Endometrial microvascular endothelial cells (primary cell): Measurements from ENCODE around the gene KCTD10. TPM values are rescaled to one million over a fixed set of nuclear protein-coding genes. Genes with fewer than 3 reads are reported as not detected.
"Not testable (repeated sequence)": the region's sequence is repeated elsewhere in the genome, so short reads cannot be mapped to it uniquely, and the experiment has no call there.

Source experiments
- in situ Hi-C: cut with HindIII; loops from 2 replicates; pipeline ENCODE4 v1.10.0; 2017; ENCODE audit warnings: low sequenced_read_pairs, low pct_unique_long_range_greater_than_20kb; ENCODE audit errors: inconsistent ontology term
- total RNA-seq: library from RNA; depleted of rRNA; stranded (reverse); fragments of >200 nt; gene quantifications from one replicate; pipeline ENCODE4 v1.2.3, GENCODE V29; 2015; ENCODE audit errors: inconsistent ontology term

Gene KCTD10
- total RNA-seq, 1 donor from 2014 or later: 63.0 TPM

GRCh38 chr12:109433618-109434017 lies 43.5 kb downstream of the KCTD10 start:
- in situ Hi-C loops: no loop called here

DNA sequence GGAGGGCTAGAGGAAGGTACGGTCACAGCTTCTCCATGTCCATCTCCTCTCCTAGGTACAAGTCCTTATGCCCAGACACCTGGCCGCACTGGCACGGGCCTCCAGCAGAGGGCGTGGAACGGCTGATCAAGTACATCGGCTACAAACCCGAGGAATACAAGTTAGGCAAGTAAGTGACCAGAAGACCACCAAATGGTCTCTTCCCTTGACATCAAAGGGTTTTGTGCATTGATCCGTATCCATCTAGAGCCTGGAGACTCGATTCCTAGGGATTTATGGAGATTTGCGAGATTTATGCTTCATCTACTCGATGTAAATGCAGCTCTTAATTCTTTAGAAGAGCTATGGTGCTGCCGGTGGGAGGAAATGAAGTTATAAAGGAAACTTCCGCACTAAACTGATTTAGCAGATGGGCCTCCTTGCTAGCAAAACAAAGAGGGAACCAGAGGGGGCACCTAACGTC lies 44.2 kb downstream of the KCTD10 start:
- in situ Hi-C loops: no loop called here

DNA sequence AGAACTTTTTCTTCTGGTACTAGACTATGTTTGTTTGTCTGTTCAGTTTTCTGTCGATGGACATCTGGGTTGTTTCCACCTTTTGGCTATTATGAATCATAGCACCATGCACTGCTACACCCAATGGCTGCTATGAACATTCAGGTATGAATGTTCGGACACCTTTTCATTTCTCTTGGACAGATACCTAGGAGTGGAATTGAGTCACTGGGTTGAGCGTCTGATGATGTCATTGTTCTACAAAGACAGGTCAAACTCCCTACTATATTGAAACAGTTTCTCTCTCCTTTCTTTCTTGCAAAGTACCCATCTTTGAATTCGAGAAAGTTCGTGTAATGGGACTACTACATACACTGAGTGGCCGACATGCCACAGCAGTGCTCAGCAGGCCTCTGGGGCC lies 44.7 kb downstream of the KCTD10 start:
- in situ Hi-C loops: no loop called here

DNA sequence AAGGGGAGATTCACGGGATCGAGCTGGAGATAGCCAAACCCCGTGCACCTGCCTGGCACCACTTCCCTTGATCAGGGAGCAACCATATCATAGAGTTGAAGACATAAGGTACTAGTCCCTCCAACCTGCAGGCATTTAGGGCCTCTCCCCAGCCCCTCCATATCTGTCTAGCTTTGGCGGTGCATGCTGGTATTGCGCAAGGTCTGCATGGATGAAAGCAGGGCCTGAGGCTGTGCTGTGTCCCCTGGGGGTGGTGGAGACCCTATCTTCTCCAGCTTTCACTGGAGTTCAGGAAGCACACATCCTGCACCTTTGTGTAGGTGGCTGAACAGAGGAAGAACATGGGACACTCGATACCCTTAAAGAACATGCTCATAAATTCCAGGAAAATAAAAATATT lies 46.9 kb downstream of the KCTD10 start:
- in situ Hi-C loops: no loop called here

GRCh38 chr12:109428804-109429203 lies 48.3 kb downstream of the KCTD10 start:
- in situ Hi-C loops: not testable (repeated sequence)

DNA sequence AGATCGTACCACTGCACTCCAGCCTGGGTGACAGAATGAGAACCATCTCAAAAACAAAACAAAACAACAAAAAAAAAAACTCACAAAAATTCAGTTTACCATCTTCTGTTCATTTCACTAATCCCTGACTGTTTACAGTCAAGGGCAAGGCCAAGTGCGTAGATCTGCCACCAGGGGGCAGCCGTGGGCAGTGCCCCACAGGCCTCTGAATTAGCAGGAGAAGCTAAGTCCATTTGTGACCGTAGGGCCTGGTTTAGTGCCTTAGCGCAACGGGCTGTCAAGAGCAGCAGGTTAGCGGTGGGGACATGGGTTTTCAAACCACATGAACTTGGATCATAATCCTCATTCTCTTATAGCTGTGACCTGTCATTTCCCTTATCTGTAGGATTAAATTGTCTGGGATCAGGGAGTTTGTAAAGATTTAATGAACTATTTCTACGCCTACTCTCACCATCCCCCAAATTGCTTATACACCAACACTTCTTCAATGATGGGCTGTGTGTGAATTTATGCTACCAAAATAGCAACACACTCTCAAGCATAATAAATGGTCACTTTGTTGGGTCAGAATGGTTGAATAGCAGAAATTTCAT lies 49.0 kb downstream of the KCTD10 start:
- in situ Hi-C loops: no loop called here

DNA sequence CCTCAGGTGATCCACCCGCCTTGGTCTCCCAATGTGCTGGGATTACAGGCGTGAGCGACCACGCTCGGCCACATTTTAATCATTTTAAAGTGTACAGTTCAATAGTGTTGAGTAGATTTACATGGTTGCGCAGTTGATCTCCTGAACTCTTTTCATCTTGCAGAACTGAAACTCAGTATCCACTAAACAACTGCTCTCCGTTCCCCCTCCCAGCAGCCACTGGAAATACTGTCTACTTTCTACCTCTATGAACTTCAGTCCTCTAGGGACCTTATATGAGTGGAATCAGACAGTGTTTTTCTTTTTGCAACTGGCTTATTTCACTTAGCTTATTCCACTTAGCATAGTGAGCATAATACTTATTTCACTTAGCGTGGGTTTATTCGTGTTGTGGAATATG lies 53.7 kb downstream of the KCTD10 start:
- in situ Hi-C loops: no loop called here

DNA sequence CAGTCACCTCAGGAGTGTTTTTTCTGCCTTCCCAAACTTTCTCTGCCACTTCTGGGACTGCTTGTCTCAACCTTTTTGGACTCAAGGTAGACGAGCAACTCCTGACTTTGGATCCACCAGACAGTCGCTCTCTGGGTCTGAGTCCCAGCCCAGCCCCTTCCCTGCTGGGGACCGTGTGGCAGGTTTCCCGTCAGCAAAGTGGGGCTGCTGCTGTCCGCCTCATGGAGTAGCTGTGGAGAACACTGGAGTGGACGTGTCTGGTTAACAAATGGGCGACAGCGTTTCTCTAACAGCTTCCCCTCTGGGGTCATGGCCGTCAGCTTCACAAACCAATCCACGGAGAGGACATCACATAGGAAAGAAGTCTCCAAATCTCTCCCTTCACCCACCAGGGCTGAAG lies 54.8 kb downstream of the KCTD10 start:
- in situ Hi-C loops: no loop called here

DNA sequence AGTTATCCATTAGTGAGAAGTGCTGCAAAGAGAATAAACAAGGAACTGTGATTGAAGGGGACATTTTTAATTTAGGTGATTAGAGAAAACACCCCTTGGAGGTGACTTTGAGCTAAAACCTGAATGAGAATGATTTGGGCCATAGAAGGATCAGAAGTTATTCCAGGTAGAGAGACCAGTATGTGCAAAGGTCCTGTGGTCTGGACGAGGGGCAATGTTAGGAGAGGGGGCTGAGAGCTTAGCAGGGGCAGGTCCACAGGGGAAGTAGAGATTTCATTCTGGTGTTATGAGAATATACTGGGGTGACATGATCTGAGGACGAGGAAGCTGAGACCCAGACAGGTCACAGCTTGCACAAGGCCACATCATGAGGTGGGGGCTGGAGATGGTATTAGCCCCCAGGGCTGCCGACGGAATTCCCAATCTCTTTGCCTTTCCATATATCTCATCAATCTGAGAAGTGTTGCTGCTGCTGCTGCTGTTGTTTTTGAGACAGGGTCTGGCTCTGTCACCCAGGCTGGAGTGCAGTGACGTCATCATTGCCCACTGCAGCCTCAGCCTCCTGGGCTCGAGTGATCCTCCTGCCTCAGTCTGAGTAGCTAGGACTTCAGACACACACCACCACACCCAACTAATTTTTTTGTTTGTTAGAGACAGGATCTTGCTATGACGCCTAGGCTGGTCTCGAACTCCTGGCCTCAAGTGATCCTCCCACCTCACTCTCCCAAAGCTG lies 55.6 kb downstream of the KCTD10 start:
- in situ Hi-C loops: no loop called here

- in situ Hi-C loops: no loop called here
Observed at GRCh38 chr12:109418848-109419480, 58.1 kb downstream of the KCTD10 start.

- in situ Hi-C loops: not testable (repeated sequence)
Observed at GRCh38 chr12:109406147-109406546, 71.0 kb downstream of the KCTD10 start.

DNA sequence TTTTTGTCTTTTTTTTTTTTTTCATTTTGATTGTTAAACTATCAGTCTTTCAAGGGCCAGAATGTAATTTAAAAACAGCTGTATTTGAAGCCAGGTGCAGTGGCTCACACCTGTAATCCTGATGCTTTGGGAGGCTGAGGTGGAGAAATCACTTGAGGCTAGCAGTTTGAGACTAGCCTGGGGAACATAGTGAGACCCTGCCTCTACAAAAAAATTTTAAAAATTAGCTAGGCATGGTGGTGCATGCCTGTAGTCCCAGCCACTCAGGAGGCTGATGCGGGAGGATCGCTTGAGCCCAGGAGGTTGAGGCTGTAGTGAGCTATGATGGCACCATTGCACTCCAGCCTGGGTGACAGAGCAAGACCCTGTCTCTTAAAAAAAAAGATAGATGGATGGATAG lies 72.3 kb downstream of the KCTD10 start:
- in situ Hi-C loops: not testable (repeated sequence)

Other genes with a start within 250 kb of the KCTD10 start
- not detected for gene FOXN4, start 168.0 kb downstream of the KCTD10 start, total RNA-seq
- not detected for gene MYO1H, start 129.4 kb downstream of the KCTD10 start, total RNA-seq
- 60.6 TPM for gene UBE3B, start 334 bp upstream of the KCTD10 start, total RNA-seq
- gene MMAB, start 96.2 kb upstream of the KCTD10 start, total RNA-seq: 34.9 TPM
- 41.6 TPM for gene MVK, start 96.5 kb upstream of the KCTD10 start, total RNA-seq
- 1.0 TPM for gene FAM222A, start 236.5 kb upstream of the KCTD10 start, total RNA-seq